Measurements from ENCODE around the gene FBXL19. TPM values are rescaled to one million over a fixed set of nuclear protein-coding genes. Genes with fewer than 3 reads are reported as not detected.

The FBXL19 gene
- total RNA-seq, 1 experiment from 2014 or later: 24.5 TPM

- Histone ChIP-seq H2AFZ (ENCODE audit: low read length) (peak within 1 kb of the TSS; percentile 22; the same call in 1 of the 2 replicates), H3K36me3 (ENCODE audit: insufficient read depth, low read length) (no peaks in the 10 kb centered on the region), H3K4me3 (ENCODE audit: low read length) (peak within 1 kb of the TSS; percentile 77), H3K79me2 (ENCODE audit: low read length) (peaks cover 12% of the 10 kb centered on the region), H3K4me1 (ENCODE audit: low read length) (peaks cover 47% of the 10 kb centered on the region), H3K4me2 (ENCODE audit: low read depth, low read length, poor library complexity, severe bottlenecking) (peak within 1 kb of the TSS; percentile 75), H3K9ac (ENCODE audit: low read length) (peak within 1 kb of the TSS; percentile 94), H3K9me2 (replicated peaks; ENCODE audit: insufficient read depth, low read length) (no peaks in the 10 kb centered on the region), H3K27me3 (ENCODE audit: low read length) (no peaks in the 10 kb centered on the region), H3K27ac (ENCODE audit: low read length) (peak within 1 kb of the TSS; percentile 71), H4K20me1 (ENCODE audit: insufficient read depth, low read depth, low read length) (no peaks in the 10 kb centered on the region), H3K9me3 (ENCODE audit: low read length) (no peaks in the 10 kb centered on the region)
- DNase-seq: peak; percentile 96
Measured at GRCh38 chr16:30893744-30894539, 29.4 kb upstream of the FBXL19 start, which contains the start of gene BCL7C. TSS of gene BCL7C (minus strand) at chr16:30894077. CDS start at chr16:30893944, 133 bp downstream.

DNA sequence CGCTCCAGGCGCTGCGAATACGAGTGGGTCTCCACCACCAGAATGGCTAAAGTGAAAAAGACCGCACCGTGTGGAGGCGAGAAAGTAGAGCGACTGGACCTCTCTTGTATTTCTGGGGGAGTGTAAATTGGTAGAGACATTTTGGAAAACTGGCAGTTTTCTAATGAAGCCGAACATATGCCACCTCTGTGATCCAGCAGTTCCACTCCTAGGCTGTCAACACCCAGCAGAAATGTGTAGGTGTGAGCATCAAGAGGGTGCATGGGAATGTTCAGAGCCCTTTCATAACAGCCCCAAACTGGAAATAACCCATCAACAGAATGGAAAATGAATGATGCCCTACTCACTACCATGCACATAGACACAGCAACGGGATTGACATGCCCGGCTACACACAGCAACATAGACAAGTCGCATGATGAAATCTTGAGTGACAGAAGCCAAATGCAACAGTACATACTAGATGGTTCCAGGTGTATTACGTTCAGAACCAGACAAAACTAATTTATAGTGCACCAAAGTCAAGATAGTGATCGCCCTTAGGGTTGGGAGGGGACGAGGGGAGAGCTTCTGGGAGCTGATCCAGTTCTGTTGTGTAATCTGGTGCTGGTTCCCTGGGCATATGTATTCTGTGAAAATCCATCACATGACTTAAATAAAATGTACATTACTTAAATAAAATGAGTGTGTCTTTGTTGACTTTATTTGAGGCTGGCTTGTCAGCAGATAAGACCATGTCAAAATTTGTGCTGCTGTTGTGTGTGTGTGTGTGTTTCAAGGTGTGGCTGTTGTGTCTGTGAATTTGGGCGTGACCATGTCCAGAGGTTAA, 28.6 kb upstream of the FBXL19 start:
- no peaks in the 10 kb centered on the region for H3K9me2 ChIP-seq (replicated peaks; ENCODE audit: insufficient read depth, low read length)
- no peaks in the 10 kb centered on the region for H3K9me3 ChIP-seq (ENCODE audit: low read length)
- peaks cover 12% of the 10 kb centered on the region for H3K79me2 ChIP-seq (ENCODE audit: low read length)
- H3K4me3 ChIP-seq (ENCODE audit: low read length): peak overlapping the region; percentile 60
- H3K4me1 ChIP-seq (ENCODE audit: low read length): peaks cover 47% of the 10 kb centered on the region
- H3K4me2 ChIP-seq (ENCODE audit: low read depth, low read length, poor library complexity, severe bottlenecking): peak overlapping the region; percentile 68
- H4K20me1 ChIP-seq (ENCODE audit: insufficient read depth, low read depth, low read length): no peaks in the 10 kb centered on the region
- peak; percentile 48 for DNase-seq
- peak overlapping the region; percentile 71 for H3K27ac ChIP-seq (ENCODE audit: low read length)
- peak overlapping the region; percentile 22; the same call in 1 of the 2 replicates for H2AFZ ChIP-seq (ENCODE audit: low read length)
- no peaks in the 10 kb centered on the region for H3K27me3 ChIP-seq (ENCODE audit: low read length)
- H3K36me3 ChIP-seq (ENCODE audit: insufficient read depth, low read length): no peaks in the 10 kb centered on the region
- peak overlapping the region; percentile 66 for H3K9ac ChIP-seq (ENCODE audit: low read length)

DNA sequence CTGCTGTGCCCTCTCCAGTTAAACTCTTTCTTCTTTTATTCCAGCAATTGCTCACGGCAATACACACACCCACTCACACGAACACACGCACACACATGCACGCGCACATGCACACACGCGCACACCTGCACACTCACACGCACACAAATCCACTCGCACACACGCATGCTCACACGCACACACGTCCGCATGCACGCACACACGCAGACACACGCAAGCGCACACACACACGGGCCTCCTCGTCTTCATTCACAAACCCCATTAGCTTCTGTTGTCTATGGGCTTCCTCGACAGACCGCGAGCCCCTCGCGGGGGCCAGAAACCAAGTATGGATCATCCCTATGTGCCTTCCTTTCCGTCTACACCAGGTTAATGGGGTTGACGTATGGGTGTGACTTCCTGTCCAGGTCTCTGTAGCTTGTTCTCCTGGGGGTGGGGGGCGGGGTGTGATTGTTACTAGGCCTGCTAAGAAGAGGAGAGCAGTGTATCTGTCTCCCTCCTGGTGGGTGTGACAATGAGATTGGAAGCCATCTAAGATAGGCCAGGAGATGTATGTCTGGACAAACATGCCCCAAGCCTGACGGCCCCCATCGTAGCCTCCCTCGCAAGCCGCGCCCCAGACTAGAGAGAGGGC, 27.6 kb upstream of the FBXL19 start:
- Histone ChIP-seq H3K36me3 (ENCODE audit: insufficient read depth, low read length) (no peaks in the 10 kb centered on the region), H3K4me2 (ENCODE audit: low read depth, low read length, poor library complexity, severe bottlenecking) (peak overlapping the region; percentile 83), H2AFZ (ENCODE audit: low read length) (peak overlapping the region; percentile 82; the same call in 1 of the 2 replicates), H3K9ac (ENCODE audit: low read length) (peak overlapping the region; percentile 73), H3K4me1 (ENCODE audit: low read length) (peaks cover 47% of the 10 kb centered on the region), H3K27ac (ENCODE audit: low read length) (peak overlapping the region; percentile 83; the same call in 1 of the 2 replicates), H3K79me2 (ENCODE audit: low read length) (peaks cover 12% of the 10 kb centered on the region), H3K9me2 (replicated peaks; ENCODE audit: insufficient read depth, low read length) (no peaks in the 10 kb centered on the region), H3K27me3 (ENCODE audit: low read length) (no peaks in the 10 kb centered on the region), H4K20me1 (ENCODE audit: insufficient read depth, low read depth, low read length) (no peaks in the 10 kb centered on the region), H3K9me3 (ENCODE audit: low read length) (no peaks in the 10 kb centered on the region), H3K4me3 (ENCODE audit: low read length) (peak overlapping the region; percentile 72; the same call in 1 of the 2 replicates)
- peak; percentile 56 for DNase-seq

DNA sequence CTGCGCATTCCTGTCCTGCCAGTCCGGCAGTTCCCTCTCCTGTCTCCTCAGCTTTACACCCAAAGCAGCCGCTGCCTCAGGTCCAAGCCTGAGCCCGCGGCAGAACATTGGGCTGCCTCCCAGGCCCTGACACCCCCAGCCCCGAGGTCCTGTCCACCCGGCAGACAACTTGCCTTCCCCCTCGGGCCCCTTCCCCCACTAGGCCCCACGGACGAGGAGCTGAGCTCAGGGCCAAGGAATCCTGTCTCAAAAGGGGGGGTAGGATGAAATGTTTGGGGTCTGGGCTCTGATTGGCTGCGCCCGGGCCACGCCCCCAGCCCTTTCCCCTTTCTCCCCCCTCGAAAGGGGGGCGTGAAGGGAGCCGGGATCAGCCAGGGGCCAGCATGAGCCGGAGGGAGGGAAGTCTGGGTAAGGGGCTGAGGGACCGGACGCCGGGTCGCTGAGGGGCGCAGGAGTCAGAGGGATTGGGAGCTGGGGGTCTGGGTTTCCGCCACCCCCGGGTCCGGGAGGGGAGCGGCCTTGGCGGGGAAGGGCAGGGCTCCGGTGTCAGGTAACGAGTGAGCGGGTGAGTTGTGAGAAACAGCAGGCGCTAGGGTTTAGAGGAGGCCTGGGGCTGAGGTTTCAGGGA, 27.0 kb upstream of the FBXL19 start, which contains the start of gene CTF1:
Gene CTF1 (plus strand): TSS at position 354 of the 628 bp plus-strand sequence. CDS start 30 bp downstream, at position 384.
- peak within 1 kb of the TSS; percentile 73 for H3K9ac ChIP-seq (ENCODE audit: low read length)
- H3K4me2 ChIP-seq (ENCODE audit: low read depth, low read length, poor library complexity, severe bottlenecking): peak within 1 kb of the TSS; percentile 83
- H3K9me3 ChIP-seq (ENCODE audit: low read length): no peaks in the 10 kb centered on the region
- H3K9me2 ChIP-seq (replicated peaks; ENCODE audit: insufficient read depth, low read length): no peaks in the 10 kb centered on the region
- H4K20me1 ChIP-seq (ENCODE audit: insufficient read depth, low read depth, low read length): no peaks in the 10 kb centered on the region
- DNase-seq: peak; percentile 85
- no peaks in the 10 kb centered on the region for H3K36me3 ChIP-seq (ENCODE audit: insufficient read depth, low read length)
- peak within 1 kb of the TSS; percentile 84; the same call in 1 of the 2 replicates for H2AFZ ChIP-seq (ENCODE audit: low read length)
- peak within 1 kb of the TSS; percentile 83 for H3K27ac ChIP-seq (ENCODE audit: low read length)
- peaks cover 49% of the 10 kb centered on the region for H3K4me1 ChIP-seq (ENCODE audit: low read length)
- no peaks in the 10 kb centered on the region for H3K27me3 ChIP-seq (ENCODE audit: low read length)
- peaks cover 12% of the 10 kb centered on the region for H3K79me2 ChIP-seq (ENCODE audit: low read length)
- peak within 1 kb of the TSS; percentile 72 for H3K4me3 ChIP-seq (ENCODE audit: low read length)

DNA sequence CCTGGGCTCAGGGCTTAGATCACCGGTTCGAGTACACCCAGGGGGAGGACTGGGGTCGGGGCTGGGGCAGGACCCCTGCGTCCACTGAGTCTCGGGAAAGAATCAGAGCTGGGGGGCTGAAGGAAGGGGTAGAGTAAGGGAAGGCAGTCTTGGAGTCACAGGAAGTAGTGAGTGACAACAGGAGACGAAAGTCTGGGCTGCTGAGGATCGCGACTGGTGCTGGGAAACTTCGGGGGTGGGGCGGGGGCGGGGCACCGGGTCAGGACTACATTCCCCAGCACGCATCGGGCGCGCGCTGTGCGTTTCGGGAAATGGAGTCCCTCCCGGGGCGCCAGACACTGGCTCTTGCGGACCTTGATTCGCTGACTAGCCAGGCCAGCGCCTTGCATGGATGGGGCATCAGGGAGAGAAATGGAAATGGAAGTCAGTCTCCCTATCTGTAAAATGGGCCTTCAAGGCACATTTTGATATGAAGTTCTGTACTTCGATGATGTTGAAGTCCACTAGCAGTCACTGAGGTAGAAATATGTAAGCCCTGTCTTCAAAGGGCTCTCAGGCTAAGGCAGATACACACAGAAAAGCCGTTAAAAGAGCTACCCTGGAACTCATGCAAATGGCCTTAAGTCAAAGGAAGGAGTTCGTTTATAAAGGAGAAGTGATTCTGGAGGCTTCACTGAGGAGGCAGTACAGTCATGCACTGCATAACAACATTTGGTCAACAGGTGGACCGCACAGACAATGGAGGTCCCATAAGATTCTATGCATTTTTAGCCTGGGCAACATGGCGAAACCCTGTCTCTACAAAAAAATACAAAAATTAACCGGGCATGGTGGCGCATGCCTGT, 26.3 kb upstream of the FBXL19 start:
- DNase-seq: peak; percentile 95
- Histone ChIP-seq H3K4me3 (ENCODE audit: low read length) (peak overlapping the region; percentile 72), H4K20me1 (ENCODE audit: insufficient read depth, low read depth, low read length) (no peaks in the 10 kb centered on the region), H3K4me2 (ENCODE audit: low read depth, low read length, poor library complexity, severe bottlenecking) (peak overlapping the region; percentile 83), H2AFZ (ENCODE audit: low read length) (peak overlapping the region; percentile 84; the same call in 1 of the 2 replicates), H3K9ac (ENCODE audit: low read length) (peak overlapping the region; percentile 73), H3K27me3 (ENCODE audit: low read length) (no peaks in the 10 kb centered on the region), H3K27ac (ENCODE audit: low read length) (peak overlapping the region; percentile 83), H3K9me3 (ENCODE audit: low read length) (no peaks in the 10 kb centered on the region), H3K9me2 (replicated peaks; ENCODE audit: insufficient read depth, low read length) (no peaks in the 10 kb centered on the region), H3K79me2 (ENCODE audit: low read length) (peaks cover 12% of the 10 kb centered on the region), H3K36me3 (ENCODE audit: insufficient read depth, low read length) (no peaks in the 10 kb centered on the region), H3K4me1 (ENCODE audit: low read length) (peaks cover 55% of the 10 kb centered on the region)

DNA sequence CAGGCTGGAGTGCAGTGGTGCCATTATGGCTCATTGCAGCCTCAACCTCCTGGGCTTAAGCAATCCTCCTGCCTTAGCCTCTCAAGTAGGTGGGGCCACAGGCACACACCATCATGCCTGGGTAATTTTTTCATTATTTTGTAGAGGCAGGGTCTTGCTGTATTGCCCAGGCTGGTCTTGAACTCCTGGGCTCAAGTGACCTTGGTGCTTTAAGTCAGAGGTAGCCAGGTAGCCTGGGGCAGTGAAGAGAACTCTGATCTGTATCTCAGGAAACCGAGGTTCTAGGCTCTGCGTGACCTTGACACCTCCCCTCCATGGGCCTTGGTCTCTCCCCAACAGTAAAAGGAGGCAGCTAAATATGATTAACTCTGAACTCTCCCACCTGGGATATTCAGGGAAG, 23.6 kb upstream of the FBXL19 start:
- Histone ChIP-seq H3K79me2 (ENCODE audit: low read length) (no peaks in the 10 kb centered on the region), H3K9me3 (ENCODE audit: low read length) (no peaks in the 10 kb centered on the region), H3K9ac (ENCODE audit: low read length) (no peak overlapping the region), H3K4me3 (ENCODE audit: low read length) (no peak overlapping the region), H3K4me2 (ENCODE audit: low read depth, low read length, poor library complexity, severe bottlenecking) (no peak overlapping the region), H3K27ac (ENCODE audit: low read length) (no peak overlapping the region), H3K27me3 (ENCODE audit: low read length) (no peaks in the 10 kb centered on the region), H3K4me1 (ENCODE audit: low read length) (peaks cover 39% of the 10 kb centered on the region), H3K9me2 (replicated peaks; ENCODE audit: insufficient read depth, low read length) (no peaks in the 10 kb centered on the region), H4K20me1 (ENCODE audit: insufficient read depth, low read depth, low read length) (no peaks in the 10 kb centered on the region), H3K36me3 (ENCODE audit: insufficient read depth, low read length) (no peaks in the 10 kb centered on the region), H2AFZ (ENCODE audit: low read length) (no peak overlapping the region)
- DNase-seq: no peak

DNA sequence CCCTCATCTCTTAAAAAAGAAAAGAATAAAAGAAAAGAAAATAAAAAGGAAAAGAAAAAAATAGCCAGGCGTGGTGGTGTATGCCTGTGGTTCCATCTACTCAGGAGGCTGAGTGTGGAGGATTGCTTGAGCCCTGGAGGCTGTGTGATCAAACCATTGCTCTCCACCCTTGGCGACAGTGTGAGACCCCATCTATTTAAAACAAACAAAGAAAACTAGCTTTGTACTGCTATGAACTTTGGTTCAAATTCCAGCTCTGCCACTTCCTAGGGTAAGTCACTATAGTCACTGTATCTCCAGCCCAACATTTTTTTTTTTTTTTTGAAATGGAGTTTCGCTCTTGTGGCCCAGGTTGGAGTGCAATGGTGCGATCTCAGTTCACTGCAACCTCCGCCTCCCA, 22.8 kb upstream of the FBXL19 start:
- Histone ChIP-seq H2AFZ (ENCODE audit: low read length) (no peak overlapping the region), H3K9ac (ENCODE audit: low read length) (no peak overlapping the region), H3K4me1 (ENCODE audit: low read length) (peaks cover 32% of the 10 kb centered on the region), H3K4me2 (ENCODE audit: low read depth, low read length, poor library complexity, severe bottlenecking) (no peak overlapping the region), H3K79me2 (ENCODE audit: low read length) (no peaks in the 10 kb centered on the region), H3K27me3 (ENCODE audit: low read length) (no peaks in the 10 kb centered on the region), H3K4me3 (ENCODE audit: low read length) (no peak overlapping the region), H3K9me3 (ENCODE audit: low read length) (no peaks in the 10 kb centered on the region), H4K20me1 (ENCODE audit: insufficient read depth, low read depth, low read length) (no peaks in the 10 kb centered on the region), H3K27ac (ENCODE audit: low read length) (no peak overlapping the region), H3K9me2 (replicated peaks; ENCODE audit: insufficient read depth, low read length) (no peaks in the 10 kb centered on the region), H3K36me3 (ENCODE audit: insufficient read depth, low read length) (no peaks in the 10 kb centered on the region)
- DNase-seq: no peak
